ENCODE data around the gene PSG6.
"Not testable (repeated sequence)": the region's sequence is repeated elsewhere in the genome, so short reads cannot be mapped to it uniquely, and the experiment has no call there.

The PSG6 gene

DNA sequence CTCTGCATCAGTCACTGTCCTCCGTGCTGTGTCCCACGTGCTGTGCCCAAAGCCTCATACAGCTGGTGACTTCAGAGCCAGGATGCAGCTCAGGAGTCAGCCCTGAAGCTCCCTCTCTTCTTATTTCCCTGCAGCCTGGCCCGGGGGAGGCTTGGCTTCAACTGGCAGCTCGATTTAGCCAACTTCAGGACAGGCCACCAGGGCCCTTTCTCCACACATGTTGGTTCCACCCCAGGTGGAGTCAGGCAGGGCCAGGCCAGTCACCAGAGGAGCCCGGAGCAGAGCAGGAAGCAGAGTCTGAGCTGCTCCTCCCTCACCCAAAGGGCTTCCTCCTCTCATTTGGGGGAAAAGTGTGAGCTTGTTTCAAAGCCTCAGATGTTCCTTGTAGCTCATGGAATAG is 11.5 kb downstream of the PSG6 start:
- DNase-seq (ENCODE audit: low read depth in 2 of 2), result not testable (repeated sequence)

GRCh38 chr19:42900561-42900960 is 17.1 kb downstream of the PSG6 start:
- not testable (repeated sequence) for DNase-seq (ENCODE audit: low read depth in 2 of 2)

DNA sequence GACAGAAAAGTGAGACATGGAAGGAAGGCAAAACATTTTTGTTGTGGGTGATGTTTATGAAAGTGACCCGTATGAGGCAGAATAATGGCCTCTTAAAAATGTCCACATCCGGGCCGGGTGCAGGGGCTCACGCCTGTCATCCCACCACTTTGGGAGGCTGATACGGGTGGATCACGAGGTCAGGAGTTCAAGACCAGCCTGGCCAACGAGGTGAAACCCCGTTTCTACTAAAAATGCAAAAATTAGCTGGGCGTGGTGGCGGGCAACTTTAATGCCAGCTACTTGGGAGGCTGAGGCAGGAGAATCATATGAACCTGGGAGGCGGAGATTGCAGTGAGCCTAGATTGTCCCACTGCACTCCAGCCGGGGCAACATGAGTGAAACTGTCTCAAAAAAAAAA is 18.0 kb downstream of the PSG6 start:
- not testable (repeated sequence) for DNase-seq (ENCODE audit: low read depth in 2 of 2)

- not testable (repeated sequence) for DNase-seq (ENCODE audit: low read depth in 2 of 2)
These were observed 18.6 kb downstream of the PSG6 start for GRCh38 chr19:42899110-42899509.

GRCh38 chr19:42898656-42899055 is 19.0 kb downstream of the PSG6 start:
- DNase-seq (ENCODE audit: low read depth in 2 of 2), result not testable (repeated sequence)

- DNase-seq (ENCODE audit: low read depth in 2 of 2), result not testable (repeated sequence)
These were observed 20.0 kb downstream of the PSG6 start for GRCh38 chr19:42897729-42898128.

DNA sequence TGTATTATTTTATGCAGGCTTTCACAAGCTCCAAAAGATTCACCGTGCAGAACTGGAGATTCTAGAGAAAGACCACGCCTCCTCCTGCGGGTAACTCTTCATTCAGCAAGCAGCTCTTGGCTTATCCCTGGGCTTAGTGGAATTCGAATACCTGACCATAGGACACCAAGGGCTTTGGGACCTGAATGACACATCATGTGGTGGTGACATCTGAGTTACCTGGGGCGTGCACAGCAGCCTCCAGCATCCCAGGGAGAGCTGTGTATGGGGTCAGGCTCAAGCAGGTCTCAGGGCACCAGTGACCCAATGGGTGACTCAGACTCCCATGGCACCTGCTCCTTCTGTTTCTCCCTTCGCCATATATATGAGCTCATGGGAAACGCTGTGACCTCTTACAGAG is 27.2 kb downstream of the PSG6 start:
- DNase-seq (ENCODE audit: low read depth in 2 of 2), result not testable (repeated sequence)

GRCh38 chr19:42887876-42888445 is 29.7 kb downstream of the PSG6 start:
- not testable (repeated sequence) for DNase-seq (ENCODE audit: low read depth in 2 of 2)

GRCh38 chr19:42882730-42883129 is 35.0 kb downstream of the PSG6 start:
- not testable (repeated sequence) for DNase-seq (ENCODE audit: low read depth in 2 of 2)

DNA sequence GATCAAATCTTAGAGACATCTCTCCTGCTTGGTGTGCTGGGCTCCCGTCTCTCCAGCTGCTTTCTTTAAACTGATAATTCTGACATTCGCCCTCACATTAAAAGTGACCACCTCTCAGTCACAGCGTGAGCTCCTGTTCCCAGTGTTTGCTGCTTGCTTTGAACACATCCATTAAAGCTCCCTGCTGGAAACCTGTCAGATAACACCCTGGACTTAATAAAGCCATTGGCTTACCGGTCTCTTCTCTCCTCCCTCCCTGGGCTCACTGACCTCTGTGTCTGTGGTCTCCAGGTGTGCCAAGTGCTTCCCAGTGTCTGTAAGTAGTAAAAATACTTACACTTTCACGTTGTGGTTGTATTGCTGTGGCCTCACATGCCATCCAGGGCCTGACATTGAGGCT is 35.7 kb downstream of the PSG6 start:
- not testable (repeated sequence) for DNase-seq (ENCODE audit: low read depth in 2 of 2)

DNA sequence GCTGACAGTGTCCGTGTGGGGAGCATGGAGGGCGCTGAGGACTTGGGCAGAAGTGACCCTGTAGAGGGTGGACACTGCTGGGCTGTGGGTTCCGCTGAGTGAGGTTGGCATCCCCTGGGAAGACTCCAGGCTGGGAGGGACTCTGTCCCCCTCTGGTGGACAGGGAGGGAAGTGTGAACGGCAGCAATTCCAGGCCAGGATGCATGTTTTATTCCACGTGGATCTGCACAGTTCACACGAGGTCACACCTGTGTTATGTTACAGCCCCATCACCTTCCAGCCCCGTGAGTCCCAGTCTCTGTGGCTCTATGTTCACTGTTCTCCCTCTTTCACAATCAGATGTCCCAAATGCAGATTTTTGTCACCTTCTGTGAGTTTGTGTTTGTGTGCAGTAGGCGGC is 36.4 kb downstream of the PSG6 start:
- not testable (repeated sequence) for DNase-seq (ENCODE audit: low read depth in 2 of 2)

DNA sequence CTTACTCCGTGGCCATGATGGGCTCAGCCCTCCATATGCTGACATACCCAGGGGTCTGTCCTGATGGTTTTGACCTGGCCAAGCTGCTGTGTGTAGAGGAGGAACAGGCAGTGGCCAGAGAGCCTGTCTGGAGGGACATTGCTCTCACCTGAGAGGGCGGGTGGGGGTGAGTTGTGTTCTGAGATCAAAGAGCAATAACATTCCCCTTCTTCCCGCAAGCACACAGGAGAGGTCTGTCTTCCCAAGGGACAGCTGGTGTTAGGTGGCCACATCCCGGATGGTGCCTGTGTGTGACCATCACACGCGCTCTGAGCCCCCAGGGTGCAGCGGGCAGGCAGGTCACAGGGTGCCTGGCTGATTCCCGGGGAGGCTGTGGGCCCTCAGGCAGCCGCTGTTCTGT is 37.1 kb downstream of the PSG6 start:
- not testable (repeated sequence) for DNase-seq (ENCODE audit: low read depth in 2 of 2)

DNA sequence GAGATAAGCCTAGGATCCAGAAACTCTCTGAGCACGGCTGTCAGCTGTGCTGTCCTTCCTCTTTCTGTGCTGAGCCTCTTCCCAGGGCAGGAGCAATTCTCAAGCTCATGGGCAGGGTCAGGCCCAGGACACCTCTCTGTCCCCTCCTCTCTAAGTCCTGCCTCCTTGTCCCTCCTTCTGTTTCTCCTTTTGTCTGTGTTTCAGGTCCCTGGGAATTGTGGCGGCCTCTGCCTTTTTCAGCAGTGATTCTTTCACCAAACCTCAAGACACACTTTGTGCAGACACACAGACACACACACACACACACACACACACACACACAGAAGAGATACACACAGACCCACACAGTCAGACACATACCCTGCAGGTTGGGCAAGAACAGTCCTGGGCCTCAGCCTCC is 38.1 kb downstream of the PSG6 start, which contains the start of gene PSG1:
TSS of gene PSG1 (minus strand) at position 101 of the 400 bp plus-strand sequence. CDS start 132 bp downstream, outside the sequence.
- no peak for DNase-seq (ENCODE audit: low read depth in 2 of 2)

- not testable (repeated sequence) for DNase-seq (ENCODE audit: low read depth in 2 of 2)
These were observed 41.1 kb downstream of the PSG6 start for GRCh38 chr19:42876596-42876995.

- not testable (repeated sequence) for DNase-seq (ENCODE audit: low read depth in 2 of 2)
These were observed 41.8 kb downstream of the PSG6 start for GRCh38 chr19:42875881-42876280.

- not testable (repeated sequence) for DNase-seq (ENCODE audit: low read depth in 2 of 2)
These were observed 42.5 kb downstream of the PSG6 start for GRCh38 chr19:42874901-42875813.

DNA sequence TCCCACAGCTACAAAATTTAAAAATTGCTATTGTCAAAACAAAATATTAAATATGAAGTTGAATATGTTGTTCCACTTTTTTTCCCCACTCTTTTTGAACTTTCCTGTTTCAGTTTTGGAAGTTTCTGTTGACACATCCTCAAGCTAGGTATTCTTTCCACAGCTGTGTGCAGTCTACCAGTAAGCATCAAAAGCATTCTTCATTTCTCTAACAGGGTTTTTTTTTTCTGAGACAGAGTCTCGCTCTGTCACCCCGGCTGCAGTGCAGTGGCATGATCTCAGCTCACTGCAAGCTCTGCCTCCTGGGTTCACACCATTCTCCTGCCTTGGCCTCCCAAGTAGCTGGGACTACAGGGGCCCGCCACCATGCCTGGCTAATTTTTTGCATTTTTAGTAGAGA is 43.6 kb downstream of the PSG6 start:
- not testable (repeated sequence) for DNase-seq (ENCODE audit: low read depth in 2 of 2)

GRCh38 chr19:42872608-42873007 is 45.1 kb downstream of the PSG6 start:
- no peak for DNase-seq (ENCODE audit: low read depth in 2 of 2)

DNA sequence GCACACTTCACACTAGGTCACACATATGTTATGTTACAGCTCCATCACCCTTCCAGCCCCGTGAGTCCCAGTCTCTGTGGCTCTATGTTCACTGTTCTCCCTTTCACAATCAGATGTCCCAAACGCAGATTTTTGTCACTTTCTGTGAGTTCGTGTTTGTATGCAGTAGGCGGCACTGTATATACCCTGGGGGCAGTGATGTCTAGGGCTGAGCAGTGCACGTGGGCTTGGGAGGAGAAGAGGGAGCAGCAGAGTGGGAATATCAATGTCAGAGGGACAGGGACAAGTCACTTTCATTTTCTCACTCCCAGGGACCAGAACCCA is 60.2 kb downstream of the PSG6 start:
- DNase-seq (ENCODE audit: low read depth in 2 of 2), result no peak

DNA sequence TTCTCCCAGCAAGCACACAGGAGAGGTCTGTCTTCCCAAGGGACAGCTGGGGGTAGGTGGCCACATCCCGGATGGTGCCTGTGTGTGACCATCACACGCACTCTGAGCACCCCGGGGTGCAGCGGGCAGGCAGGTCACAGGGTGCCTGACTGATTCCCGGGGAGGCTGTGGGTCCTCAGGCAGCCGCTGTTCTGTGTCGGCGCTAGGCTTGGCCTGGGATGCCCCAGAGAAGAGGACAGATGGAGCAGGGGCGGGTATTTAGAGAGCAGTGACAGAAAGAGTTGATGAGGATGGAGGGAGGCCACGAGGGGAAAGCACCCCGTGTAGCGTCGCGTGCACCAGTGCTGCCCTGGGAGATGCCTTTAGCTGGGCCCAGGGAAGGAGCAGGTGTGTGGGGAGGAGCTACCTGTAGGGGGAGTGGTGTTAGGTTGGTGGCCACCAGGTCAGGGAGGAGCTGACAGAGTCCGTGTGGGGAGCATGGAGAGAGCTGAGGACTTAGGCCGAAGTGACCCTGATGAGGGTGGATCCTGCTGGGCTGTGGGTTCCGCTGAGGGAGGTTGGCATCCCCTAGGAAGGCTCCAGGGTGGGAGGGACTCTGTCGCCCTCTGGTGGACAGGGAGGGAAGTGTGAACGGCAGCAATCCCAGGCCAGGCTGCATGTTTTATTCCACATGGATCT is 60.7 kb downstream of the PSG6 start:
- DNase-seq (ENCODE audit: low read depth in 2 of 2), result not testable (repeated sequence)

DNA sequence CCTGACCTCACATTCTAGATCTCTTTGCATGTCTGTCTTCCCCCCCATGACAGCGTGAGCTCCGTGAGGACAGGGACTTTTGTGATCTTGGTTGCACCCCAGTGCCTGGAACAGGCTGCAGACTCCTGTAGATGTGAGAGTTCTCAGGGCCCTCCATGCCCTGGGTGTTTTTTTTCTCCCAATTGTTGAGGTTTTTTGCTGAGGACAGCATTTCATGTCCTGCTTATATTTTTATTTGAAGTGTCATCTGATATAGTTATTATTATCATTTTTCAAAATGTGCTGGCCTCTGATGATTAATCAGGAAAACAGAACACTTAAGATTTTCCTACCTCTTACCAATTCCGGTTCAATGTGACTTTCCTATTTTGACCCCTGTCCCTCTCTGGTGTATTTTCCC is 62.9 kb downstream of the PSG6 start:
- not testable (repeated sequence) for DNase-seq (ENCODE audit: low read depth in 2 of 2)

DNA sequence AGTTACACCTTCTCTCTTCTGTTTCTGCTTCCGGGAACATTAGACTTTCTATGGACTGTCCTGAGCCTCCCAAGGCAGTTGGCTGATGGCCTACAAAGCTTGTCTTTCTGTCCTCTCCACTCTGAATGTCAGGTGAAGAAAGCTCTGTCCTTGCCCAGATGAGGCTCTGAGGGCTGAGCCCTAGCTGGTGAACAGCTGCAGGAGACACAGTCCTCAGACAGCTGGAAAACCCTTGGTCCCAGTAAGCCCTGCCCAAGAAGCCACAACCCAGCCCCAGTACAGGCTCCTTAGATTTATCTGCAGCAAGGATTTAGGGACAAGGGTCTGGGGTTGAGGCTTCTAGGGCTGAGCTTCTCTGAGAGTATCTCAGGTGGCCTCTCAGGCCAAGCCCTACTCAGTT is 64.5 kb downstream of the PSG6 start:
- not testable (repeated sequence) for DNase-seq (ENCODE audit: low read depth in 2 of 2)
